CD14-positive monocyte (primary cell): ENCODE measurements around the gene TRIM15. TPM values are rescaled to one million over a fixed set of nuclear protein-coding genes. Genes with fewer than 3 reads are reported as not detected.

ENCODE experiments used
- DNase-seq, 3 donors: peaks; one replicate each; pipeline ENCODE4 v3.0.0-alpha.2; 2011 to 2022
- H2AFZ ChIP-seq: 2 replicates; pipeline ENCODE4 v1.6.0; 2012; ENCODE audit warnings: mild to moderate bottlenecking, low read depth, low read length, inconsistent platforms; ENCODE audit not compliant: insufficient read depth, poor library complexity, severe bottlenecking
- H3K27ac ChIP-seq, 2 donors: 1 replicate in 1 of 2; 2 replicates in 1 of 2; pipeline ENCODE4 v1.5.1; 2012 to 2013; ENCODE audit warnings: low read length in 2 of 2, control low read depth in 1 of 2, inconsistent platforms in 1 of 2, low read depth in 1 of 2, mild to moderate bottlenecking in 1 of 2
- H3K27me3 ChIP-seq, 2 donors: one replicate each; pipeline versions ENCODE4 v1.6.0 to v1.6.1; 2011 to 2013; ENCODE audit warnings: low read length in 2 of 2; ENCODE audit not compliant: control insufficient read depth in 2 of 2, insufficient read depth in 2 of 2
- H3K36me3 ChIP-seq, 2 donors: replicated peaks in 1 of 2; 1 replicate in 1 of 2; 2 replicates in 1 of 2; pipeline versions ENCODE4 v1.5.1 to v1.6.1; 2012 to 2013; ENCODE audit warnings: low read length in 2 of 2, control low read depth in 1 of 2, inconsistent platforms in 1 of 2, mild to moderate bottlenecking in 1 of 2; ENCODE audit not compliant: insufficient read depth in 2 of 2, control insufficient read depth in 1 of 2
- H3K4me1 ChIP-seq, 2 donors: 1 replicate in 1 of 2; 2 replicates in 1 of 2; pipeline versions ENCODE4 v1.5.1 to v1.6.1; 2012 to 2013; ENCODE audit warnings: low read length in 2 of 2, control low read depth in 1 of 2, inconsistent platforms in 1 of 2, mild to moderate bottlenecking in 1 of 2, moderate library complexity in 1 of 2; ENCODE audit not compliant: insufficient read depth in 2 of 2, control insufficient read depth in 1 of 2
- H3K4me2 ChIP-seq: replicated peaks from 2 replicates; pipeline ENCODE3; 2012; ENCODE audit warnings: low read length, moderate library complexity, mild to moderate bottlenecking; ENCODE audit not compliant: poor library complexity, severe bottlenecking; ENCODE audit errors: extremely low read depth
- H3K4me3 ChIP-seq, 3 experiments: fragments of 200-600 bp in 1 of 3; sonication (generic) in 1 of 3; replicated peaks in 1 of 3; 1 replicate in 2 of 3; 2 replicates in 1 of 3; pipeline ENCODE4 v1.5.1; 2011 to 2013; ENCODE audit warnings: low read length in 3 of 3, mild to moderate bottlenecking in 3 of 3, control low read depth in 2 of 3, low read depth in 2 of 3, inconsistent platforms in 1 of 3, moderate library complexity in 1 of 3
- H3K79me2 ChIP-seq: 2 replicates; pipeline ENCODE4 v1.6.0; 2012; ENCODE audit warnings: mild to moderate bottlenecking, control low read depth, inconsistent platforms, low read length, moderate library complexity; ENCODE audit not compliant: insufficient read depth
- H3K9ac ChIP-seq: 2 replicates; pipeline ENCODE4 v1.6.0; 2017; ENCODE audit warnings: low read length, mild to moderate bottlenecking; ENCODE audit not compliant: insufficient read depth, poor library complexity, severe bottlenecking
- H3K9me3 ChIP-seq, 2 donors: replicated peaks in 1 of 2; 1 replicate in 1 of 2; 2 replicates in 1 of 2; pipeline versions ENCODE4 v1.5.1 to v1.6.1; 2012 to 2013; ENCODE audit warnings: low read length in 2 of 2, control low read depth in 1 of 2; ENCODE audit not compliant: control insufficient read depth in 1 of 2, insufficient read depth in 1 of 2
- H4K20me1 ChIP-seq: 2 replicates; pipeline ENCODE4 v1.6.0; 2012; ENCODE audit warnings: mild to moderate bottlenecking, low read length, control low read depth, moderate library complexity; ENCODE audit not compliant: insufficient read depth
- H3K27ac Mint-ChIP-seq, 7 donors: one replicate each; pipeline ENCODE4 v1.8.0; 2020; ENCODE audit warnings: mild to moderate bottlenecking in 7 of 7, mixed read lengths in 7 of 7, moderate library complexity in 6 of 7, inconsistent platforms in 2 of 7
- H3K27me3 Mint-ChIP-seq, 3 donors: one replicate each; pipeline ENCODE4 v1.8.0; 2021 to 2022; ENCODE audit warnings: low read depth in 3 of 3, mild to moderate bottlenecking in 3 of 3, mixed read lengths in 3 of 3, moderate library complexity in 3 of 3, inconsistent platforms in 1 of 3
- H3K36me3 Mint-ChIP-seq, 2 donors: one replicate each; pipeline ENCODE4 v1.8.0; 2020; ENCODE audit warnings: mixed read lengths in 2 of 2, inconsistent platforms in 1 of 2, mild to moderate bottlenecking in 1 of 2
- H3K4me1 Mint-ChIP-seq: one replicate; pipeline ENCODE4 v1.8.0; 2020; ENCODE audit warnings: mild to moderate bottlenecking, mixed read lengths
- H3K4me3 Mint-ChIP-seq, 2 donors: one replicate each; pipeline ENCODE4 v1.8.0; 2020; ENCODE audit warnings: mild to moderate bottlenecking in 2 of 2, mixed read lengths in 2 of 2, moderate library complexity in 1 of 2
- H3K9me3 Mint-ChIP-seq, 7 donors: one replicate each; pipeline ENCODE4 v1.8.0; 2020 to 2022; ENCODE audit warnings: mixed read lengths in 7 of 7, mild to moderate bottlenecking in 6 of 7, moderate library complexity in 6 of 7, inconsistent platforms in 2 of 7
- WGBS: methylation state at CpG from one replicate; pipeline ENCODE4 v1.1.5; 2013; ENCODE audit warnings: missing lambda C conversion rate; ENCODE audit not compliant: insufficient coverage; 5-methylcytosine and 5-hydroxymethylcytosine counted together
- intact Hi-C, 2 donors: fragments of 100-400 bp; cut with micrococcal nuclease; formaldehyde crosslinking; loops; one replicate each; pipeline versions ENCODE4 v1.15.0 to v1.15.1; 2023
- polyA plus RNA-seq, 3 donors: library from polyadenylated mRNA; depleted of rRNA in 1 of 3; unstranded in 2 of 3; stranded (reverse) in 1 of 3; fragments of 300-500 nt in 2 of 3; fragments of >200 nt in 1 of 3; fragmentation: Illumina TruSeq in 2 of 3; gene quantifications; 1 replicate in 2 of 3; 2 replicates in 1 of 3; pipeline ENCODE4 v1.2.3, GENCODE V29; 2012 to 2021
- TF ChIP-seq, protein P1 (sequence below): fragments of 200-600 bp; IDR thresholded peaks from one replicate; pipeline ENCODE4 v1.8.0; 2022; ENCODE audit warnings: antibody characterized with exemption, mild to moderate bottlenecking

The TRIM15 gene
- polyA plus RNA-seq, 3 donors = not detected

- no peak overlapping the region for H3K4me2 ChIP-seq
- no peaks in the 10 kb centered on the region for H3K9me3 ChIP-seq
- TF ChIP-seq, protein P1, sequence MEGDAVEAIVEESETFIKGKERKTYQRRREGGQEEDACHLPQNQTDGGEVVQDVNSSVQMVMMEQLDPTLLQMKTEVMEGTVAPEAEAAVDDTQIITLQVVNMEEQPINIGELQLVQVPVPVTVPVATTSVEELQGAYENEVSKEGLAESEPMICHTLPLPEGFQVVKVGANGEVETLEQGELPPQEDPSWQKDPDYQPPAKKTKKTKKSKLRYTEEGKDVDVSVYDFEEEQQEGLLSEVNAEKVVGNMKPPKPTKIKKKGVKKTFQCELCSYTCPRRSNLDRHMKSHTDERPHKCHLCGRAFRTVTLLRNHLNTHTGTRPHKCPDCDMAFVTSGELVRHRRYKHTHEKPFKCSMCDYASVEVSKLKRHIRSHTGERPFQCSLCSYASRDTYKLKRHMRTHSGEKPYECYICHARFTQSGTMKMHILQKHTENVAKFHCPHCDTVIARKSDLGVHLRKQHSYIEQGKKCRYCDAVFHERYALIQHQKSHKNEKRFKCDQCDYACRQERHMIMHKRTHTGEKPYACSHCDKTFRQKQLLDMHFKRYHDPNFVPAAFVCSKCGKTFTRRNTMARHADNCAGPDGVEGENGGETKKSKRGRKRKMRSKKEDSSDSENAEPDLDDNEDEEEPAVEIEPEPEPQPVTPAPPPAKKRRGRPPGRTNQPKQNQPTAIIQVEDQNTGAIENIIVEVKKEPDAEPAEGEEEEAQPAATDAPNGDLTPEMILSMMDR = no peak
- H3K27me3 ChIP-seq = peaks cover 4 to 17% of the 10 kb centered on the region in 2 donors
- no peaks in the 10 kb centered on the region for H3K79me2 ChIP-seq
- peaks cover 2% of the 10 kb centered on the region for H3K4me1 Mint-ChIP-seq
- DNase-seq = no peak
- H3K4me3 ChIP-seq = no peak overlapping the region
- WGBS = 85% methylated on average over 6 of the region's 6 CpGs
- no peak overlapping the region for H3K4me3 Mint-ChIP-seq
- no peak overlapping the region for H2AFZ ChIP-seq
- peaks cover 0 to 3% (median 0%) of the 10 kb centered on the region in 7 donors for H3K9me3 Mint-ChIP-seq
- no peaks in the 10 kb centered on the region for H3K36me3 Mint-ChIP-seq
- H3K27ac Mint-ChIP-seq = no peak overlapping the region
- no peak overlapping the region for H3K27ac ChIP-seq
- H3K27me3 Mint-ChIP-seq = peaks cover 15 to 33% (median 18%) of the 10 kb centered on the region in 3 donors
- no peaks in the 10 kb centered on the region for H3K4me1 ChIP-seq
- no peak overlapping the region for H3K9ac ChIP-seq
- no peaks in the 10 kb centered on the region for H3K36me3 ChIP-seq
- H4K20me1 ChIP-seq = no peaks in the 10 kb centered on the region
- intact Hi-C loops = no loop called here
Measured at GRCh38 chr6:30144811-30145210, 18.5 kb upstream of the TRIM15 start.

DNA sequence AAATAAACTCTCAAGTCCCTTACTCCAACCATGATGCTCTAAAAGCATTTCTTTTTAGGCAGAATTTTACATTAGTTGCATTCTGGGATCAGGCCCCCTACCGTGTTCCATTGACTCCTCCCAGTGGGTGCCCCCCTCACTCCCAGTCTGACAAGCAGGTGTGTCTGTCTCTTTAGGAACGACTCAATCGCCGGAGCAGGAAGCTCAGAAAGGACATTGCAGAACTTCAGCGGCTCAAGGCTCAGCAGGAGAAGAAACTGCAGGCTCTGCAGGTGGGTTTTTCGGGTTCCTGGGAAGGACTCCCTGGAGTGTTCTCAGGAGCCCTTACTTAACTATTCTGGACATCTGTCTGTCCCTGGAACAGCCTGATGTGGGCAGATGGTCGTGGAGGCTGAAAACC is 17.5 kb upstream of the TRIM15 start:
- no peak overlapping the region for H2AFZ ChIP-seq
- 84% methylated on average over 5 of the region's 7 CpGs for WGBS

More for the DNA sequence above, 17.5 kb upstream of the TRIM15 start:
- H3K36me3 Mint-ChIP-seq = no peaks in the 10 kb centered on the region
- Histone ChIP-seq H3K4me3 (no peak overlapping the region), H3K4me2 (no peak overlapping the region), H3K9me3 (no peaks in the 10 kb centered on the region), H3K27ac (no peak overlapping the region), H3K79me2 (no peaks in the 10 kb centered on the region), H3K4me1 (no peaks in the 10 kb centered on the region), H4K20me1 (no peaks in the 10 kb centered on the region), H3K36me3 (no peaks in the 10 kb centered on the region), H3K27me3 (peaks cover 4 to 17% of the 10 kb centered on the region in 2 donors), H3K9ac (no peak overlapping the region)
- peak overlapping the region in 1 of 2 donors; percentile 5 for H3K4me3 Mint-ChIP-seq
- intact Hi-C loops = no loop called here
- no peak overlapping the region for H3K27ac Mint-ChIP-seq
- H3K4me1 Mint-ChIP-seq = peaks cover 8% of the 10 kb centered on the region
- H3K27me3 Mint-ChIP-seq = peaks cover 15 to 31% (median 17%) of the 10 kb centered on the region in 3 donors
- TF ChIP-seq, protein P1 = no peak
- DNase-seq = no peak
- H3K9me3 Mint-ChIP-seq = peaks cover 0 to 3% (median 0%) of the 10 kb centered on the region in 7 donors
